HG03196 (cell line): ENCODE results near the gene SHOC1.
"Not testable (repeated sequence)": the region's sequence is repeated elsewhere in the genome, so short reads cannot be mapped to it uniquely, and the experiment has no call there.

Experiments used
- ATAC-seq: cut with Tn5 transposase; IDR thresholded peaks from one replicate; pipeline ENCODE4 v1.9.1; 2021; ENCODE audit not compliant: unreplicated experiment

The SHOC1 gene

DNA sequence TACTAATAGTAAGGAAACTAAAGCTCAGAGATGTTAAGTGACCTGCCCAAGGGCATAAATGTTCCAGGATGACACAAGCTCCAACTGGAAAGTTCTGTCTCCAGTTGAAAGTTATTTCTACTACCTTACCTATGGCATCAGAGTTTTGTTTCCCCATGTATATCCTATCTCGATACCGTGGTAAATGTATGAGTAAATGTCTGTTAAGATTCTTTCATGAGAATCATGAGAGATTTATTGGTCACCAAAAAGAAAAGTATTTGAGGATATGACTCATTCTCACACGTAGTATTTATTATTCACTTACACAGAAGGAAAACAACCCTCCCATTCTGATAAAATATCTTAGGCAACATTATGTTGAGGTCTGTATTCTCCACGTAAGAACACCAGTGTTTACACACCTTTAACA lies 11.1 kb upstream of the SHOC1 start:
- no peak for ATAC-seq

DNA sequence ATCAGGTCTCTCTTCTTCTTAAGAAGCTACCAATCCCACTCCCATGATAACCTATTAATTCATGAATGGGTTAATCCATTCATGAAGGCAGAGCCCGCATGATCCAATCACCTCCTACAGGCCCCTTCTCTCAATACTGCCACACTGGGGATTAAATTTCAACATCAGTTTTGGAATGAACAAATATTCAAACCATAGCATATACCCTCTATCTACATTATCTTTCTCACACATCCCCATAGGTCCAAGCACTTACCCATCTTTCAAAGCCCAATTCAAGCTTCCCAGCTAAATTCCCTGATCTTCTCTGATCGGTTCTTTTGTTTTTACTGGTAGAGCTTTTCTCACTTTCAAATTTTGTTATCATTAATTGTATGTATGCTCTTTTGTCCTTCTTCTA lies 10.5 kb upstream of the SHOC1 start:
- no peak for ATAC-seq

DNA sequence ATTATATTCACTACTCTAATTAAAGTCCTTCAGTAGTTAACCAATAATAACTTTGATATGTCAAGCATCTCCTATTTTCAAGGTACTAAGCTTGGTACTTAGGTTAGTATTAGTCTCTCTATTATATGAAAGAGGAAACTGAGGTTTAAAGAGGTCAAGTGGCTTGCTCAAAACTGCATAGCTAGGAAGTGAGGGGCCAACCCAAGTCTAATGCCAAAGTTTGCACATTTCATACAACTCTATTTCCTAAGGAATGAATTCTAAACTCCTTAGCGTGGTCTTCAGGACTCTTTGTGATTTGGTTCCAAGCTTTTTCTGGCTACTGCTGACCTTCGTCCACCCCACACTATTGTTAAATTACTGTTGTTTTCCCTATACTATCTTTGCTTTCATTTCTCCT lies 9.9 kb upstream of the SHOC1 start:
- ATAC-seq, result no peak

DNA sequence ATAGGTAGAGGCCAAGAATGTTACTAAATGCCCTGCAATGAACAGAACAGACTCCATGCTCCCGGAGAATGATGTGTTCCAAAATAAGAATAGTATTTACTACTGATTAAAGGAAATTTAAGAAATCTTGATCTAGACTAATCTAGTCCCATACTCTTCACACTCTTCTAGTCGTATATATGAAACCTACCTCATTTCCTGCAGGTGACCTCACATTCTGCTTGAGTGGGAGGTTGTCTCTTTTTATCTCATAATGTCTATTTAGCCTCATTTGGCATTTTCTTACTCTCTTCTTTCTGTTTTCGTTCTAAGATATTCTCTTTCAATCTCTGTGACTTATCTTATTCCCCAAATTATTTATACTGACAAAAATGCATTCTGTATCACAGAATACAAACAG lies 9.2 kb upstream of the SHOC1 start:
- no peak for ATAC-seq

DNA sequence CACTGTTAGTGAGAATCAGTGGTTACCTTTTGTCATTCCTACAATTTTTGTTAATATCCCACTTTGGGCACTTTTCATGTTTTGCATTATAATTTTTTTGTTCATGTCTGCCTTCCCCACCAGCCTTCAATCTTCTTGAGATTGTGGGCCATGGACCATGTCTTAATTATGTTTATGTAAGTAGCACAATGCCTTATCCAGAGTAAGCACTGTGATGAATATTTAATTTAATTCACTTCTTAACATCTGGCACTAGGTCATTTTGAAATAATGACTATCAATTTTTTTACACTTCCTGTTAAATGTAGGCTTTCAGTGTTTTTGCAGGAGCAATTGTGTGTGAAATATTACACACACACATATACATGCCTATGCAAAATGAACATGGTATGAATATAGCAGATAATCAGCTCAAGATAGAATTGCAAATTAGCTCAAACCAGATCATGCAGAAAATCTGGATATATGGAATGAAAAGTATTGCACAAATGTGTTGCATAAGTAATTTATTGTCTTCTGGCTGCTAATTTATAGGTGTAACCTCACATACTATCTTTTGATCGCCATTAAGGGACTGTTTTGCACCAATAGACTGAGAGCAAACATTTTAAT lies 5.3 kb upstream of the SHOC1 start:
- ATAC-seq, result no peak

DNA sequence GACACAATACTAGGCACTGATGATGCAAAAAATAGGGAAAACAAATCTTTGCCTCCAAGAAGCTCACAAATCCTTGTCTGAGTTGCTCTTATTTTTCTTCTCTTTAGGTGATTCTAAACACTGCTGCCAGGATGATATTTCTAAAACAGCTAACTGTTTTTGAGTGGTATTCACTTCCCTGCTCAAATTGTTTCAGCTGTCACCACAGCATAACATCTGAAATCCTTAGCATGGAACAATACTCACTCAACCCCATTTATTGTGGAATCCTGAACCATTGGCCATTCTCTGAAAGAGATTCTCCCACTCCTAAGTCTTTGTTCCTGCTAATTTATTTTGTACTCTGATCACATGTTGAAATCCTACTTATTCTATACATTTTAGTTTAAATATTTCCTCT lies 4.8 kb upstream of the SHOC1 start:
- no peak for ATAC-seq

DNA sequence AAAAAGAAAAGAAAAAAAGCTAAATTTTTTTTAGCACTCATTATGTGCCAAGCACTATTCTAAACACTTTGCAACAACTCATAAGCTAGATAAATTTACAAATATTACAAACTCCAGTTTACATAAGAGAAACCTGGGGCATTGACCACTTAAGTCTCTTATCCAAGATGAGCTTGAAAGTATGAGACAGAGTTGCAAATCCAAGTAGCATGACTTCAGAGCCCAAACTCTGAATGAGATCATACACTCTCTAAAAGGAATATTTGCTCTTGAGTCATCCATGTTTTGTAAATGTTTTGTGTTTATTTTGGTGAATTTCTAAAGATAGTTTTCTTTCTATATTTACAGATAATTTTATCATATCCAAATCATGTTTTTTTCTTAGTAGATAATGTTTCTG lies 4.0 kb upstream of the SHOC1 start:
- ATAC-seq, result no peak

DNA sequence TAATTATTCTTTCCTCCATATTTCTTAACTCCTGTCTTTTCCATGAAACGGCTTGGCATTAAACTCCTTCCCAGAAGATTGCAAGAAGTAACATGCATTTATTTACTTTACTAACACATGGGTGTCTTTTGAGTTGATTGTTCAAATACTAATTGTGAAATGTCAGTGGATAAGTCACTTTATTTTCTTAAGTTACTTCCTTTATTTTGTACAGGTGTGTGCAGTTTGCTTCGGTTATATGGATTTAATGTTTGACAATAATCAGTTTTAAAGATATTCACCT lies 761 bp upstream of the SHOC1 start:
- no peak for ATAC-seq

DNA sequence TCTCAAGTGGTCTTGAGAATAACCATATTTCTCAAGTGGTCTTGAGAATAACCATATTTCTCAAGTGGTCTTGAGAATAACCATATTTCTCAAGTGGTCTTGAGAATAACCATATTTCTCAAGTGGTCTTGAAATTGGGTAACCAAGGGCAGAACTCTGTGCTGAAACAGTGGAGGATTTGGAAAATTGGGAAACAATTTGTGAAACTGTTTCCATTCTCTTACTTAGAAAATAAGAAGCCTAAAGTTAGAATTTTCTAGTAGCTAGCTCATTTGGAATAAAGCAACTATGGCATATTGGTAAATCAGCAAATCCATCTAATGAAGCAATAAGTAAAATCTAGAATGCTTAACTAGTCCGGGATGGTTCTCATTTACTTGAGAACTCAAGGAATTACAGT lies 2.9 kb downstream of the SHOC1 start:
- not testable (repeated sequence) for ATAC-seq

DNA sequence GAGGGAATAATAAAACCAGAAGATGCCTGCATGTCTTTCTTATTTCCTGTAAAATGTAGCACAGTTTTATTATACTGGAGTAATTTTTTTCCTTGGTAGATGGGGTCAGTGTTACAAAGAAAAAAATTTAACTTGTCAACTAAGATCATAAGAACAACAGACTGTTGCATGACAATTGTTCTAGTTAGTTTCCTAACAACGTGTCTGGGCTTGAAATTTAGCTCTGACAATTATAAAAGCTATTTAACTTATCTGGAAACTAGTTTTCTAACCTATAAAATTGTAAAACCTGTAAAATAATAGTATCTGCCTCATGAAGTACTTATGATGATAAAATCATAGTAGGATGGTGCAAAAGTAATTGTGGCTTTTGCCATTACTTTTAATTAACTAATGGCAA lies 4.9 kb downstream of the SHOC1 start:
- no peak for ATAC-seq

DNA sequence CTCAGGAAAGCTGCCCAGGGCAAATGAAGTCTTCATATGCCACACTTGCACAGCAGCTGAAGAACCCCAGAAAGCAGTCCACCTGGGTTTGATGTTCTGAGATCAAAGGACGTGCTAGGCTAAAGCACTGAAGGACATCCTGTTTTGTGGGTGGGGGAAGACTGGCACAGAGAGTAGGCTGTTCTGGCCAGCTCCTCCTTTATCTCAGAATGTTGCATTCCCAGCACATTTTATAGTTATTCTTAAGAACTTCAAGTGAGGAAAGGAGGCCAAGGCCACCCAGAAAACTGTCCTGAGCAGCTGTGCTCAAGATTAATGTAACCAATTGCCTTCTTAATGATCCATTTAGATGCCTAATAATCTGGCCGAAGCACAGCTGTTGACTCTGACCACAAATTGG lies 10.9 kb downstream of the SHOC1 start:
- no peak for ATAC-seq

DNA sequence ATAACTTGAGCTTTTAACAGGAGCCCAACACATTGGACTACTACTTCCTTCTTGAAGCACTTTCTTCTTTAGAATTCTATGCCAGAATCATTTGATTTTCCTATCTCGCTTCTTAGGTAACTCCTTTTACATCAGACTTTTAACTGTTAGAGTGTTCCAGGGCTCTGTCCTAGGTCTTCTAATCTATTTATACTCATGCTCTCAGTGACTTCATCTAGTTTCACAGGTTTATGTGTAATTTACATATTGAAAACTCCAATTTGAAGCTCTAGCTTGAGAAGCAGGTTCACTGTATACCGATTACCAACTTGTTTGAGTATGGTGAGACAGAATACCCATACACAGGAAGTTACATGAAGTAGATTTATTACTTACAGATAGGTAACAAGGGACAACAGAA lies 11.3 kb downstream of the SHOC1 start:
- no peak for ATAC-seq

DNA sequence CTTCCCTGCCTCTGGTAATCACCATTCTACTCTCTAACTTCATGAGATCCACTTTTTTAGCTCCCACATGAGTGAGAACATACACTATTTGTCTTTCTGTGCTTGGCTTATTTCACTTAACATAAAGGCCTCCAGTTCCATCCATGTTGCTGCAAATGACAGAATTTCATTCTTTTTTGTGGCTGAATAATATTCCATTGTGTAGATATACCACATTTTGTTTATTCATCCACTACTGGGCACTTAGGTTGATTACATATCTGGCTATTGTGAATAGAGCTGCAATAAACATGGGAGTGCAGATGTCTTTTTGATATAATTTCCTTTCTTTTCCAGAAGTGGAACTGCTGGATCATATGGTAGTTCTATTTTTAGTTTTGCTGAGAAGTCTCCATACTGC lies 28.7 kb downstream of the SHOC1 start:
- ATAC-seq, result no peak

DNA sequence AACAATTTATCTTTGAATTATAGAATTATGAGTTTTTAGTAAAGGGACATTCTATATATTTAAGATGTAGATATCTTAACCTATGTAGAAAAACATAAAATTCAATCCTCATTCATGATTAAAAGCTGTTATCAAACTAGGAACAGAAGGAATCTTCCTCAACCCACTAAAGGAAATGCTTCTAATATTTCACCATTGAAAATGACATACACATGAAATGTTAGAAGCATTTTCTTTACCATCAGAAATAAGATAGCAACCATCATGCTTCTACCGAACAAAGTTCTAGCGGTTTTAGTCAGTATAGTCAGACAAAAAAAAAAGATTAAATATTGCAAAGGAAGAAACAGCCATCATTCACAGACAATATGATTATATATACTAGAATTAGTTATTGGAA lies 32.2 kb downstream of the SHOC1 start:
- no peak for ATAC-seq

DNA sequence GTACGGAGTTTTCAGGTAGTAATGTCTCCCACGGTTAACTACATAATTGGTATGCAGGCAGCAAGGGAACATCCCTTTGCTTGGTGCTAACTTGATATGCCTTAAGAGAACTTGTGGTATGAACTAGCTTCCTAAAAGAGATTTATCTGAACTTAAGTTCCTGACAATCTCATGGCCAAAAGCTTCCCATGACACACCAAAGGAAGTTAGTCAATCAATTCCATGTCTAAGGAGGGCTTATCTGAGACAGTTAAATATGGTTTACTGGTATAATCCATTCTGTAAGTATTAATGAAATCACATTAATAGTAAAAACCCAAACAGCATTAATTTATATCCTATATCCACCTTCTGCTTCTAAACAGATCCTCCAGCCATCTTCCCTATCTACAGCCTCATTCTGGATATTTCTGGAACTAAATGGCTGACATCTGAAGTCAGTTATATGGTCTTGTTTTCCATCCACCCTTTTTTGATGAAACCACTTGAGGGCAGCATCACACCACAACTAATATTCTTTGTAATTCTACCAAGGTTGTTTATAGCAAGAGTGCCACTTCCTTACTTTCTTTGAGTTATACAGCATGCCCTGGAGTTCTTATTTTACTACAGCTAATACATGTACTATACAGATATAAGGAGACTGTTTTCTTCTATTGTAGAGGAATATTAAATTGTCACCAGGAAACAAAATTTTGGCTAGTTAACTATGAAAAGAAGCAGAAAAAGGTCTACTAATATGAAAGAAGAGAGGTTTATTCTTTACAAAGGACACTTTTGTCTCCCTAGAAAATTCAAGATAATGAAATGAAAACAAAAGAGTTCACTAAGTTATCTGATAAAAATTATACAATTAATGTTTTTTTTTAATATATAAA lies 34.7 kb downstream of the SHOC1 start:
- no peak for ATAC-seq

DNA sequence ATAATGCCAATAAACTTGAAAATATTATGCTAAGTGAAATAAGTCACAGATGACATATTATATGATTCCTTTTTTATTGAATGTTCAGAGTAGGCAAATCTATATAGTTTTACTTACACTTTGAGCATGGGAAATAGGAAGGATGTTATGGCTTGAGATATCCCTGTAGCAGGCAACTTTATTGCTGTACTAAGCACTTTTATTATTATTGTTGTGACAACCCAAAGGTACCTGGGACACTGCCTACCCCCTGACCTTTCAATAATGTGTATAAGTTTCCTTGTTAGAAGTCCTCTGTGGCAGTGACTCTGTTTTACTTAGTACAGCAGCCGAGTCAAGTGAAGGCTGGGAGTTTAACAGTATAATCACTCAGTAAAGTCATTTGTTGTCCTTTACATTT lies 39.9 kb downstream of the SHOC1 start:
- no peak for ATAC-seq

DNA sequence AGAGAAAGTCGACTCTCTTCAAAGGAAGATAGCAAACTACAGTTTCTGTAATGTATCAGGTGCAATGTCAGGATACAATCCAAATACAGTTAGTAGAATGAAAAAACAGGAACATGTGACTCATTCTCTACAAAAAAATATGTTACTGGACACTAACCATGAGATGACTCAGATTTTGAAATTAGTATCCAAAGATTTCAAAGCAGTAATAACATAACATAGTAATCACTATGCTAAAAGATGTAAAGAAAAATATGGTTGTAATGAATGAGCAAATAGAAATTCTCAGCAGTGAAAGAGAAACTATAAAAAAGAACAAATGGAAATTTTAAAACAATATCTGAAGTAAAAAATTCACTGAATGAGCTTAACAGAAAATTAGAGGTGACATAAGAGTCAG lies 42.3 kb downstream of the SHOC1 start:
- ATAC-seq, result no peak
